Osteoblast (primary cell): ENCODE results near the gene SESTD1. TPM values are rescaled to one million over a fixed set of nuclear protein-coding genes. Genes with fewer than 3 reads are reported as not detected.

Source experiments
- DNase-seq: peaks from one replicate; pipeline ENCODE4 v3.0.0; 2011; ENCODE audit warnings: low spot score, mixed read lengths; ENCODE audit not compliant: insufficient read length; ENCODE audit errors: missing footprints
- H2AFZ ChIP-seq: 2 replicates; pipeline ENCODE4 v1.6.0; 2011; ENCODE audit warnings: mild to moderate bottlenecking, low read length
- H3K27ac ChIP-seq: 2 replicates; pipeline ENCODE4 v1.5.1; 2011; ENCODE audit warnings: mild to moderate bottlenecking, low read depth, low read length, moderate library complexity
- H3K27me3 ChIP-seq: 2 replicates; pipeline ENCODE4 v1.6.0; 2012; ENCODE audit warnings: mild to moderate bottlenecking, control low read depth, inconsistent platforms, low read length, moderate library complexity; ENCODE audit not compliant: insufficient read depth
- H3K36me3 ChIP-seq: 2 replicates; pipeline ENCODE4 v1.5.1; 2011; ENCODE audit warnings: mild to moderate bottlenecking, low read length, control low read depth, moderate library complexity; ENCODE audit not compliant: insufficient read depth
- H3K4me1 ChIP-seq: 2 replicates; pipeline ENCODE4 v1.5.1; 2011; ENCODE audit warnings: mild to moderate bottlenecking, low read length, control low read depth, moderate library complexity; ENCODE audit not compliant: insufficient read depth
- H3K4me2 ChIP-seq: 2 replicates; pipeline ENCODE4 v1.6.0; 2011; ENCODE audit warnings: mild to moderate bottlenecking, low read length; ENCODE audit not compliant: insufficient read depth
- H3K4me3 ChIP-seq: fragments of 200-600 bp; sonication (generic); 3 replicates; pipeline ENCODE4 v1.5.1; 2012; ENCODE audit warnings: mild to moderate bottlenecking, low read length, inconsistent platforms; ENCODE audit not compliant: insufficient read depth
- H3K79me2 ChIP-seq: 2 replicates; pipeline ENCODE4 v1.6.0; 2012; ENCODE audit warnings: mild to moderate bottlenecking, low read length, control low read depth, inconsistent platforms; ENCODE audit not compliant: insufficient read depth
- H3K9me3 ChIP-seq: 2 replicates; pipeline ENCODE4 v1.5.1; 2011; ENCODE audit warnings: low read depth, low read length, control low read depth
- H4K20me1 ChIP-seq: 2 replicates; pipeline ENCODE4 v1.6.0; 2012; ENCODE audit warnings: mild to moderate bottlenecking, low read length, control low read depth; ENCODE audit not compliant: insufficient read depth
- CTCF ChIP-seq: IDR thresholded peaks from 2 replicates; pipeline ENCODE4 v1.5.1; 2011; ENCODE audit warnings: mild to moderate bottlenecking, low read depth, low read length, moderate library complexity; ENCODE audit errors: extremely low read depth
- total RNA-seq: library from RNA; depleted of rRNA; stranded (reverse); fragments of >200 nt; gene quantifications from 2 replicates; pipeline ENCODE4 v1.2.3, GENCODE V29; 2012

The SESTD1 gene
- total RNA-seq, 1 donor, result 51.0 TPM

GRCh38 chr2:179082697-179083096 is 181.9 kb downstream of the SESTD1 start:
- H3K4me2 ChIP-seq, result no peak overlapping the region
- no peaks in the 10 kb centered on the region for H3K36me3 ChIP-seq
- no peak overlapping the region for H3K27ac ChIP-seq
- H3K27me3 ChIP-seq, result no peaks in the 10 kb centered on the region
- H3K79me2 ChIP-seq, result no peaks in the 10 kb centered on the region
- DNase-seq, result no peak
- no peaks in the 10 kb centered on the region for H4K20me1 ChIP-seq
- no peaks in the 10 kb centered on the region for H3K4me1 ChIP-seq
- no peaks in the 10 kb centered on the region for H3K9me3 ChIP-seq
- H3K4me3 ChIP-seq, result no peak overlapping the region
- H2AFZ ChIP-seq, result no peak overlapping the region
- TF ChIP-seq CTCF, result no peak

GRCh38 chr2:179081954-179082353 is 182.7 kb downstream of the SESTD1 start:
- H4K20me1 ChIP-seq, result no peaks in the 10 kb centered on the region
- no peak for DNase-seq
- no peaks in the 10 kb centered on the region for H3K4me1 ChIP-seq
- no peaks in the 10 kb centered on the region for H3K36me3 ChIP-seq
- H3K27ac ChIP-seq, result no peak overlapping the region
- H3K27me3 ChIP-seq, result no peaks in the 10 kb centered on the region
- H3K4me3 ChIP-seq, result no peak overlapping the region
- no peaks in the 10 kb centered on the region for H3K9me3 ChIP-seq
- H3K79me2 ChIP-seq, result no peaks in the 10 kb centered on the region
- no peak for TF ChIP-seq CTCF
- H2AFZ ChIP-seq, result no peak overlapping the region
- H3K4me2 ChIP-seq, result no peak overlapping the region

- Histone ChIP-seq H3K27ac (no peak overlapping the region), H3K4me3 (no peak overlapping the region), H3K4me1 (no peaks in the 10 kb centered on the region), H4K20me1 (no peaks in the 10 kb centered on the region), H3K9me3 (no peaks in the 10 kb centered on the region), H3K4me2 (no peak overlapping the region), H3K27me3 (no peaks in the 10 kb centered on the region), H2AFZ (no peak overlapping the region), H3K79me2 (no peaks in the 10 kb centered on the region), H3K36me3 (no peaks in the 10 kb centered on the region)
- no peak for TF ChIP-seq CTCF
- no peak for DNase-seq
Observed at GRCh38 chr2:179072527-179072926, 192.1 kb downstream of the SESTD1 start.

- no peak overlapping the region for H3K4me3 ChIP-seq
- no peaks in the 10 kb centered on the region for H3K79me2 ChIP-seq
- H4K20me1 ChIP-seq, result no peaks in the 10 kb centered on the region
- no peaks in the 10 kb centered on the region for H3K27me3 ChIP-seq
- no peak overlapping the region for H3K27ac ChIP-seq
- no peak overlapping the region for H3K4me2 ChIP-seq
- no peaks in the 10 kb centered on the region for H3K9me3 ChIP-seq
- H3K4me1 ChIP-seq, result no peaks in the 10 kb centered on the region
- no peaks in the 10 kb centered on the region for H3K36me3 ChIP-seq
- H2AFZ ChIP-seq, result no peak overlapping the region
- no peak for TF ChIP-seq CTCF
- no peak for DNase-seq
Observed at GRCh38 chr2:179071810-179072355, 192.7 kb downstream of the SESTD1 start.
